Measurements from ENCODE around the gene DHX15. TPM values are rescaled to one million over a fixed set of nuclear protein-coding genes. Genes with fewer than 3 reads are reported as not detected.
"Not testable (repeated sequence)": the region's sequence is repeated elsewhere in the genome, so short reads cannot be mapped to it uniquely, and the experiment has no call there.

The DHX15 gene
- total and polyA plus RNA-seq, 2 of the 8 experiments (the other 6 are each of a cell fraction or from before 2014, with no cell fraction given) = 126 to 286 TPM

DNA sequence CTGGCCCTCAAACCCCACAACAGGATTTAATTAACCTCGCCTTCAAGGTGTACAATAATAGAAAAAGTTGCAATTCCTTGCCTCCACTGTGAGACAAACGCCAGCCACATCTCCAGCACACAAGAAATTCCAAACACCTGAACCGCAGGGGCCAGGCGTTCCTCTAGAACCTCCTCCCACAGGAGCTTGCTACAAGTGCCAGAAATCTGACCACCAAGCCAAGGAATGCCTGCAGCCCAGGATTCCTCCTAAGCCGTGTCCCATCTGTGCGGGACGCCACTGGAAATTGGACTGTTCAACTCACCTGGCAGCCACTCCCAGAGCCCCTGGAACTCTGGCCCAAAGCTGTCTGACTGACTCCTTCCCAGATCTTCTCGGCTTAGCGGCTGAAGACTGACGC, 81.3 kb downstream of the DHX15 start:
- peaks cover 5 to 21% (median 11%) of the 10 kb centered on the region in 4 experiments; a peak in 6 of 7 replicates for H3K4me1 ChIP-seq (replicated peaks in 1 of 4; ENCODE audit: control insufficient read depth in 3 of 4, insufficient read depth in 4 of 4, low read length in 3 of 4)
- POLR2A ChIA-PET (ENCODE audit: partially characterized antibody); H3K9ac ChIP-seq (replicated peaks in 1 of 4; ENCODE audit: extremely low read depth in 1 of 4, low read depth in 3 of 4, low read length in 3 of 4): not testable (repeated sequence)

More for the DNA sequence above, 81.3 kb downstream of the DHX15 start:
- not testable (repeated sequence) for H4K20me1 ChIP-seq (replicated peaks in 1 of 2; ENCODE audit: control insufficient read depth in 1 of 2, insufficient read depth in 2 of 2, low read length in 2 of 2); H4K8ac ChIP-seq (ENCODE audit: extremely low read depth, insufficient read depth, low read length); H2BK15ac ChIP-seq (ENCODE audit: low read length); H2BK120ac ChIP-seq (replicated peaks; ENCODE audit: low read depth, low read length); H2AK5ac ChIP-seq (ENCODE audit: low read depth, low read length); H4K91ac ChIP-seq (replicated peaks; ENCODE audit: insufficient read length, low read length); H2BK20ac ChIP-seq (ENCODE audit: low read length); H3K79me1 ChIP-seq (ENCODE audit: low read depth, low read length); H4K5ac ChIP-seq (ENCODE audit: insufficient read length, low read depth, low read length); H3K56ac ChIP-seq (replicated peaks; ENCODE audit: insufficient read length, low read depth, low read length); H3K27me3 ChIP-seq (replicated peaks in 1 of 4; ENCODE audit: control insufficient read depth in 3 of 4, extremely low read depth in 1 of 4, insufficient read depth in 3 of 4, low read length in 3 of 4); DNase-seq (ENCODE audit: low read depth in 1 of 2, low spot score in 2 of 2); H3K4ac ChIP-seq (replicated peaks; ENCODE audit: insufficient read length, low read depth, low read length); H2BK12ac ChIP-seq (ENCODE audit: low read depth, low read length); H3K23me2 ChIP-seq (ENCODE audit: low read depth, low read length); H3K18ac ChIP-seq (ENCODE audit: extremely low read depth, low read length); H3K14ac ChIP-seq (ENCODE audit: insufficient read length); H3K23ac ChIP-seq (ENCODE audit: insufficient read length); H3K9me3 ChIP-seq (ENCODE audit: insufficient read depth in 2 of 2, low read depth in 1 of 2, low read length in 1 of 2); H3K79me2 ChIP-seq (ENCODE audit: control insufficient read depth in 1 of 2, insufficient read depth in 2 of 2, low read length in 2 of 2); H2BK5ac ChIP-seq (ENCODE audit: low read depth, low read length); FAIRE-seq; H3K27ac ChIP-seq (ENCODE audit: low read depth, low read length); H2AFZ ChIP-seq (ENCODE audit: low read length)
- Histone ChIP-seq H3K36me3 (ENCODE audit: control insufficient read depth in 2 of 4, insufficient read depth in 4 of 4, low read length in 3 of 4) (peaks cover 0 to 12% (median 0%) of the 10 kb centered on the region in 4 experiments; a peak in 1 of 8 replicates), H3K4me2 (ENCODE audit: insufficient read depth in 1 of 2, low read depth in 2 of 2, low read length in 2 of 2) (peak overlapping the region in 1 of 2 experiments; percentile 54; a peak in 2 of 4 replicates), H3K4me3 (ENCODE audit: extremely low read depth in 1 of 4, insufficient read depth in 2 of 4, low read depth in 3 of 4, low read length in 4 of 4) (peak overlapping the region in 1 of 4 experiments; percentile 16; a peak in 1 of 8 replicates)
- CTCF ChIA-PET (ENCODE audit: partially characterized antibody) = interaction anchor here (0.7 kb wide), 1 partner anchor 322 kb away, joined by 3 read pairs; no protein-coding TSS in a partner anchor
- WGBS, 2 experiments (ENCODE audit: extremely low coverage in 1 of 2, insufficient coverage in 1 of 2, insufficient read length in 1 of 2, insufficient replicate concordance in 2 of 2, low coverage in 1 of 2, low lambda C conversion rate in 2 of 2, missing lambda C conversion rate in 1 of 2) = 80% methylated on average over 10 of the region's 10 CpGs; no CpG with 5 or more reads in 1 of the 2 experiments
